OCI-LY1 (cell line): Measurements from ENCODE around the gene YIF1B.

Experiments used
- H2AFZ ChIP-seq: fragments of 200-600 bp; sonication (generic), shearing (Covaris generic); 2 replicates; pipeline ENCODE4 v1.6.0; 2014; ENCODE audit warnings: antibody characterized with exemption, mild to moderate bottlenecking, low read length
- H3F3A ChIP-seq: fragments of 200-600 bp; sonication (generic), shearing (Covaris generic); 2 replicates; pipeline ENCODE4 v1.6.0; 2014; ENCODE audit warnings: mild to moderate bottlenecking, antibody characterized with exemption, low read length, moderate library complexity; ENCODE audit not compliant: insufficient read depth
- H3K27ac ChIP-seq: fragments of 200-600 bp; sonication (generic); 2 replicates; pipeline ENCODE4 v1.5.1; 2014; ENCODE audit warnings: low read length, mixed run types, mild to moderate bottlenecking, low read depth; ENCODE audit not compliant: poor library complexity, severe bottlenecking
- H3K27me3 ChIP-seq: fragments of 200-600 bp; sonication (generic); 2 replicates; pipeline ENCODE4 v1.6.0; 2014; ENCODE audit warnings: antibody characterized with exemption, mild to moderate bottlenecking, low read length, moderate library complexity; ENCODE audit not compliant: insufficient read depth
- H3K36me3 ChIP-seq: fragments of 200-600 bp; sonication (generic); 2 replicates; pipeline ENCODE4 v1.6.1; 2014; ENCODE audit warnings: mild to moderate bottlenecking, antibody characterized with exemption, low read length, moderate library complexity, mixed read lengths; ENCODE audit not compliant: insufficient read depth
- H3K4me1 ChIP-seq: fragments of 200-600 bp; sonication (generic); 2 replicates; pipeline ENCODE4 v1.5.1; 2014; ENCODE audit warnings: mild to moderate bottlenecking, low read length, moderate library complexity; ENCODE audit not compliant: insufficient read depth, severe bottlenecking
- H3K4me2 ChIP-seq: fragments of 200-600 bp; sonication (generic), shearing (Covaris generic); 2 replicates; pipeline ENCODE4 v1.6.1; 2014; ENCODE audit warnings: low read length
- H3K4me3 ChIP-seq: fragments of 200-600 bp; sonication (generic); 2 replicates; pipeline ENCODE4 v1.5.1; 2014; ENCODE audit warnings: low read length, low read depth, mild to moderate bottlenecking, mixed read lengths; ENCODE audit not compliant: poor library complexity, severe bottlenecking
- H3K79me2 ChIP-seq: fragments of 200-600 bp; shearing (Covaris generic); 2 replicates; pipeline ENCODE4 v1.6.1; 2016; ENCODE audit warnings: mixed run types, low read length, mixed read lengths; ENCODE audit not compliant: insufficient read depth
- H3K9ac ChIP-seq: fragments of 200-600 bp; sonication (generic), shearing (Covaris generic); 2 replicates; pipeline ENCODE4 v1.6.1; 2014; ENCODE audit warnings: mild to moderate bottlenecking, low read length, mixed read lengths
- H3K9me2 ChIP-seq: fragments of 200-600 bp; sonication (generic), shearing (Covaris generic); 2 replicates; pipeline ENCODE4 v1.6.1; 2014; ENCODE audit warnings: low read depth, mild to moderate bottlenecking, low read length, mixed read lengths
- H3K9me3 ChIP-seq: fragments of 200-600 bp; shearing (Covaris generic); 2 replicates; pipeline ENCODE4 v1.6.1; 2014; ENCODE audit warnings: low read length, mixed read lengths
- H4K20me1 ChIP-seq: fragments of 200-600 bp; sonication (generic), shearing (Covaris generic); 2 replicates; pipeline ENCODE4 v1.6.0; 2016; ENCODE audit warnings: mild to moderate bottlenecking, low read length; ENCODE audit not compliant: insufficient read depth
- CTCF ChIP-seq: fragments of 200-600 bp; sonication (generic), shearing (Covaris generic); IDR thresholded peaks from 2 replicates; pipeline ENCODE4 v1.5.1; 2017; ENCODE audit warnings: mild to moderate bottlenecking, antibody characterized with exemption, low read length, moderate library complexity, mixed read lengths
- EZH2 ChIP-seq: fragments of 200-600 bp; sonication (generic), shearing (Covaris generic); IDR thresholded peaks from 2 replicates; pipeline ENCODE4 v1.8.0; 2017; ENCODE audit warnings: borderline replicate concordance, mixed run types, mild to moderate bottlenecking, antibody characterized with exemption, low read length, moderate library complexity, mixed read lengths

Gene YIF1B

GRCh38 chr19:38317104-38317612, 1.4 kb upstream of the YIF1B start:
- H3K9me3 ChIP-seq: no peaks in the 10 kb centered on the region
- H3K9ac ChIP-seq: peak overlapping the region; percentile 33; the same call in 1 of the 2 replicates
- H3K4me3 ChIP-seq: peak overlapping the region; percentile 50
- peak overlapping the region; percentile 15; the same call in 1 of the 2 replicates for H2AFZ ChIP-seq
- H3K79me2 ChIP-seq: no peaks in the 10 kb centered on the region
- H4K20me1 ChIP-seq: no peaks in the 10 kb centered on the region
- no peaks in the 10 kb centered on the region for H3K9me2 ChIP-seq
- H3K27ac ChIP-seq: peak overlapping the region; percentile 20
- H3K4me2 ChIP-seq: peak overlapping the region; percentile 56
- H3K4me1 ChIP-seq: peaks cover 54% of the 10 kb centered on the region
- H3K36me3 ChIP-seq: no peaks in the 10 kb centered on the region
- no peaks in the 10 kb centered on the region for H3F3A ChIP-seq
- no peaks in the 10 kb centered on the region; the same call in 1 of the 2 replicates for H3K27me3 ChIP-seq
- no peak for TF ChIP-seq CTCF
- TF ChIP-seq EZH2: no peak

GRCh38 chr19:38316477-38317067, 825 bp upstream of the YIF1B start:
- peak overlapping the region; percentile 56 for H3K4me2 ChIP-seq
- no peak for TF ChIP-seq EZH2
- TF ChIP-seq CTCF: no peak
- H4K20me1 ChIP-seq: no peaks in the 10 kb centered on the region
- no peaks in the 10 kb centered on the region; the same call in 1 of the 2 replicates for H3K27me3 ChIP-seq
- H3K27ac ChIP-seq: peak overlapping the region; percentile 62
- peaks cover 54% of the 10 kb centered on the region for H3K4me1 ChIP-seq
- H3F3A ChIP-seq: no peaks in the 10 kb centered on the region
- no peaks in the 10 kb centered on the region for H3K9me2 ChIP-seq
- H3K9ac ChIP-seq: peak overlapping the region; percentile 48
- no peaks in the 10 kb centered on the region for H3K9me3 ChIP-seq
- H3K36me3 ChIP-seq: no peaks in the 10 kb centered on the region
- peak overlapping the region; percentile 50 for H3K4me3 ChIP-seq
- no peaks in the 10 kb centered on the region for H3K79me2 ChIP-seq
- no peak overlapping the region; the same call in 1 of the 2 replicates for H2AFZ ChIP-seq

GRCh38 chr19:38310986-38311385, 4.8 kb downstream of the YIF1B start:
- Histone ChIP-seq H3K4me2 (no peak overlapping the region), H3K27me3 (no peaks in the 10 kb centered on the region), H3K36me3 (peaks cover 18% of the 10 kb centered on the region), H2AFZ (no peak overlapping the region), H3K9me2 (no peaks in the 10 kb centered on the region), H3K79me2 (no peaks in the 10 kb centered on the region), H3K4me1 (peaks cover 26% of the 10 kb centered on the region), H3F3A (no peaks in the 10 kb centered on the region), H3K4me3 (no peak overlapping the region), H3K9ac (no peak overlapping the region), H4K20me1 (no peaks in the 10 kb centered on the region), H3K9me3 (no peaks in the 10 kb centered on the region), H3K27ac (no peak overlapping the region)
- no peak for TF ChIP-seq CTCF
- TF ChIP-seq EZH2: no peak
